Cortex of kidney (tissue), 1 donor: Measurements from ENCODE around the gene DPM2.

Experiments used
- DNase-seq: peaks from one replicate; lab custom pipeline; 2025; lab: John Stamatoyannopoulos, UW

Gene DPM2

DNA sequence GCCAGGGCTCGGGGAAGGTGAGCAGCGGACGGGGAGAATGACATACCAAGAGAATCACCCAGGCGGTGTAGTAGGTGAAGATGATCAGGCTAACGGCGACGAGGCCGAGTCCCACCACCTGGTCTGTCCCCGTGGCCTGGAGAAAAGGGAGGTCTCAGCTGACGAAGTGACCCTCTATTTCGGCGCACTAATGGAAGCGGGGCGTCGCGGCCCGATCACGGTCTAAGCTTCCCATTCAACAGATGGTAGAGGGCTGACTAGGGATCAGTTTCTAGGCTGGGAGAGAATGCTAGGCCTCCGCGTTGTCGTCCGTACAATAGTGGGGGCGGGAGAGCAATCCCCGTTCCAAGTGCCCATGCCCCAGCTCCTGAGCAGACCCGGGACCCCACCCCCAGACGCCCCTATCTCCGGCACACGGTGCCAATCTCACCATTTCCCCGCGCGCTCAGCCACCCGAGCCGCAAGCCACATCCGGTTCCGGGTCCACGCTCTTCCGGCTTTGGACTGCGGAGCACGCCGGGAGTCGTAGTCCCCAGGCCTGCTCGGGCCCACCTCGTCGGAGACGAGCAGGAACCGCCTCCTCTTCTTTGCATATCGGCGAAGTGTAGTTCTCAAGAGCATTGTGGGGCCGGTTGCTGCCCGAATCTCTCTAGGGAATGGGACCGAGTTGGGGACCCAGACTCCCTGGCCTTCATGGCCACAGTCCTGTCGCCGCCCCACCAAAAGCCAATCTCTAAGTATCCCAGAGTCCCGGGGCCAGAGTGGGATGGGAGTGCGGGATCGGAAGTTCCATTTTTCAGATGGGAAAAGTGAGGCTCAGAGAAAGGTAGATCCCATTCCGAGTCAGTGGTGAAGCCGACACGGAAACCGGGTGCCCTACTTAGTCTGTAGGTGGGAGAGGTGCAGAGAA lies at the start of gene DPM2:
Gene DPM2, minus strand, starts transcription at position 467 of the 910 bp plus-strand sequence. Its CDS starts 34 bp downstream, at position 433.
- DNase-seq = no peak

GRCh38 chr9:127987103-127987614 lies 49.5 kb upstream of the DPM2 start:
- no peak for DNase-seq

- DNase-seq = no peak
Measured at GRCh38 chr9:127985011-127985410, 47.4 kb upstream of the DPM2 start.

DNA sequence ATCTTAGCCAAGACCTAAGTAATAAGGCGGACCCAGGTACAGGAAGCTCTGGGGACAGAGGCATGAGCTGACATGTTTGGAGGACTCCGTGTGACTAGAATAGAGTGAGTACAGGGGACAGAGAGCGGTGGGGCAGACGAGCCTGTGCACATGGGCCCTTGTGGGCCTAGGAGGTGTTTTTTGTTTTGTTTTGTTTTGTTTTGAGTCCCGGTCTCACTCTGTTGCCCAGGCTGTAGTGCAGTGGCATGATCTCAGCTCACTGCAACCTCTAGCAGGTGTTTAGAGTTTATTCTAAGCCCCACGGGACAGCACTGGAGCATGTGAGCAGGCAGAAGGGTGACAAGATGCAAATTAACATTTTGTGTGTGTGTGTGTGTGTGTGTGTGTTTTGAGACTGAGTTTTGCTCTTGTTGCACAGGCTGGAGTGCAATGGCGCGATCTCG lies 46.2 kb upstream of the DPM2 start:
- no peak for DNase-seq

- DNase-seq = no peak
Measured at GRCh38 chr9:127982912-127983311, 45.3 kb upstream of the DPM2 start.

- no peak for DNase-seq
Measured at GRCh38 chr9:127981559-127982121, 44.0 kb upstream of the DPM2 start.

DNA sequence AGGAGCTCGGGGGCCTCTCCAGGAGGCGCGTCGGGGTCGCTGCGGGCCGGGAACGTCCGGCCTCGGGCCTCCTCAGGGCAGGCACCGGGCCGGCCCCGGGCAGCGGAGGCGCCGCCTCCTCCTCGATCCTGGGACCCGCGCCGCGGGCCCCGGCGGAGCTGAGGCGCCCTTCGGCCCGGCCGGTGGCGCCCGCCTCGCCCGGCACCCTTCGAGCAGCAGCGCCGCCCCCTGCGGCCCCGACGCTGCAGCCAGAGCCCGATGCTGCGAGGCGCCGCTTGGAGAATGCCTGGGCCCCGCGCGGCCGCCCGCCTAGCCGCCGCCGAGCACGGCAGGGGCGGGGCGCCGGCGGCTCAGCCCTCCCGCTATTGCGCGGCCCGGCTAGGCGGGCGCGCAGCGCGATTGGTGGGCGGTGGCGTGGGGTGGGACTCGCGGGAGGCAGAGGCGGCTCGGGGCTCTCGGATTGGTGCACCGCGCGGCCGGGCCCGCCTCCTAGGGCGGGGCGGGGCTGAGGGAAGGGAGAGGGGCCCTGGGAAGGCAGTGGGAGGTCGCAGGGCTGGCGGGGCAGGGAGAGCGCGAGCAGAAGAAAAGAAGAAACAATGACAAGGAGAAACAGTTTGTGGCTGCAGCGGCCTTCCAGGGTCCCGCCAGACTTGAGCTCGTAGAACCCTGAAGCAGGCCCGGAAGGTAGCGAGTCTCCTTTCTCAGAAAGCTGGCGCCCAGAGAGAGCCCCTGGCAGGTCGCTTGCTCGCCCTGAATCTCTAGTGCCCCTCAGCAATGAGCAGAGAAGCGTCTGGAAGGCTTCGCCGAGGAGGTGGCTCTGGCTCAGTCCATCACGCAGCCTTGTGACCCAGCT lies 43.3 kb upstream of the DPM2 start, which contains the start of gene EEIG1:
Gene EEIG1, minus strand, starts transcription at position 284 of the 853 bp plus-strand sequence. CDS start 852 bp downstream, outside the sequence.
- DNase-seq = no peak

- DNase-seq = no peak
Measured at GRCh38 chr9:127980060-127980705, 42.5 kb upstream of the DPM2 start.

DNA sequence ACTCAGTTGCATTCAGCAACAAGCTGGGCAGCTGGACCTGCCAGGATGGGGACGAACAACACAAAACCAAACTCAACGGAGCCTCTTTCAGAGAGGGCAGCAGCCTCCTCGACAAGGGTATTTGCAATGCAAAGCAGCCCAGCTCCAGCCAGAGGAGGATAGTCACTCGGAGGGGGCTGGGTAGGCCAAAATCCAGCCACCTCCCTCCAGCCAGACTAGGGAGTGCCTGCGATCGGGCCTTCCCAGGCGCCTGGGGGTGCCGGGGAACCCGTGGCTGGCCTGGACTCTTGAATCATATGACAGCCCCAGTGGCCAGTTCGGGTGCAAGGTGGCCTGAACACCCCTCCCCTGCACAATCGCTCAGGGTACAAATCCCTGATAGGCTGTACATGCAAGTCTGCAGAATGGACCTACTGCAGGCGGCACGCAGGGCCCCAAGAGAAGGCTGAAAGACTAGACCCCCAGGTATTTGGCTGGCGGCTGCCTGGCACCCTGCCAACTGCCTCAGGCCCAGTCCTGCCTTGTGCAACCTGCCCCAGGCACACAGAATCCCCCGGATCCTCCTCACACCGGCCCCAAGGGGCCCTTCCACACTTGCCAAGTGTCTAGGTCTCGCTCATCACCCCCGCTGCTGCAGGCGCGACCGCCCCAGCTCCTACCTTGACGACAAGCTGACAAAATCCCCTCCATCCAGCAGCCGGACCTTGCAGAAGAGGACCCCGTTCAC lies 41.8 kb upstream of the DPM2 start:
- no peak for DNase-seq

GRCh38 chr9:127979015-127979332 lies 41.3 kb upstream of the DPM2 start:
- no peak for DNase-seq

DNA sequence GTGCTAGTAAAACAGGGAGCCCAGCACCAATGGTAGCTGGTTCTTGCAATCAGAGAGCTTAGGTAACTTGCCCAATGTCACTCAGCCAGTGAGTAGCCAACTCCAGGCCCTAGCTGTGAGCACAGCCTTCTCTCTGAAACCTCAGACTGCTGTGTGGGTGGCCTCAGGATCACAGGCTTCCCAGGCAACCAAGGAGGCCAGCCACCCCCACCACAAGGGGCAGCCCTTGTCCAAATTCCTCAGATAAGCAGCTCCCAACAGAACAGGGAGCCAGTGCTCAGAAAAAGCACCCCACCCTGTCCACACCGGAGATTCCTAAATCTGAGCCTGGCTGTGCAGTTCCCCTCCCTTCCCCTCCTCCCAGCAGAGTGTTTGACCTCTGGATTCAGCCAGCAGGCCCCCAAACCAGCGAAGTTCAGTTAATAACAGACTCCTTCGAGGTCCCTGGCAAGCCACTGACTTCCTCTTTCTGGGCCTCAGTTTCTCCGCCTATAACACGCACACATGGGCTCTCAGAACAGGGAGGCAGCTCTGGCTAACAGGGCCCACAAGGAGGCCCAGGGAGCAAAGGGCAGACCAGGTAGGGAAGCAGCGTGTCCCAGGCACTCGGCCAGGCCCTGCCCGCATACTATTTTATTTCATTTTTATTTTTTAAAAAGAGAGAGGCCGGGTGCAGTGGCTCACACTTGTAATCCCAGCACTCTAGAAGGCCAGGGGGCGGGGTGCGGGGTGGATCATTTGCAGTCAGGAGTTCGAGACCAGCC lies 40.4 kb upstream of the DPM2 start:
- no peak for DNase-seq

DNA sequence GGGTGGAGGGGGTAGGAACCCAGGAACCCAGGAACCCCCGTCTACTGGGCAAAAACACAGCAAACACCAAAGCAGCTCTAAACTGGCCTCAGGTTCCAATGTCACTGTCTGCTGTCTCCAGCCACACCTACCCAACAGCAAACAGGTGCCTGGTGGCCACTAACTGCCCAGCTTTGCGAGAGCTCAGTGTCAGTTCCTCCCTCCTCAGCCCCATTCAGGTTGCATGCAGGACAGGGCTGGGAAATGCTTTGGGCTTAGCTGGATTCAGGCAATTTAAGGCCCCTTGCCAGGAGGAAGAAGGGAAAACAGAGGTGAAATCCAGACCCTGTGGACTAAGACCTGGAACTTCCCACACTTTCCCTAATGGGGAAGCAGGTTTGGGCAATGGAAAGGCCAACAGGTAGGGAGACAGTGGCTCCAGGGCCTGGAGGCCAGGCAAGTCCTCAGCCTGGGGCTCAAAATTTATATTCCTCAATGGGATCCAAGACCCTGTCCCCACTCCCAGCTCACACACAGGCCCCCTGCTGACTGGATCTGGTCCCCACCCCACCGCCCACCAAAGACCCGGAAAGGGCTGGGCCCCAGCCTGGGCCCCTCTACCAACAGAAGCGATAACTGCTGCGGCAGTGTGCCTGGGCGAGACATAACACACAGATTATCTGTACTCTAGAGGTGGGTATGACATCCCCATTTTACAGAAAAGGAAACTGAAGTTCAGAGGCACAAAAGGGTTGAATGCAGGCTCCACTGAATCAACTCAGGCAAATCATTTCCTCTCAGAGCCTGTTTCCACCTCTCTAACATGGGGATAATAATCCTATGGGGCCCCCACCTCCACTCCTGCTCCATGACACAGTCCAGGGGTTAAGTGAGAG lies 39.6 kb upstream of the DPM2 start:
- no peak for DNase-seq

DNA sequence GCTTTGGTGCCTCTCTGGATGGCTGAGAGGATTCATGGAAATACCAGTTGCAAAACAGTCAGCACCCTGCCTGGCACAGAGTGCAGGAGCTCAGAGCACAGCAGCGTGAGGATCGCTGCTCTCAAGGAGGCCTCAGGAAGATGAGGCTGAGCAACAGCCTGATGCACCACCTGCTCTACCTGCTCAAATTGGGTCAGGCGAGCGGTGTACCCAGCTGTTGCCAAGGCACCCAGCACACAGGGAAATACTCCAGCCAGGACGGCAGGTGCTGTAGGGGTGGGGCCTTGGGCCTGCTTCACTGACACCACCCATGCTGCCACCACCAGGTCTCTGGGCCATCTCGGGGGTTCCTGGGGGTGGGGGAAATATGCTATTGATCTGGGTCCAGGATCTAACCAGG lies 38.8 kb upstream of the DPM2 start:
- no peak for DNase-seq

DNA sequence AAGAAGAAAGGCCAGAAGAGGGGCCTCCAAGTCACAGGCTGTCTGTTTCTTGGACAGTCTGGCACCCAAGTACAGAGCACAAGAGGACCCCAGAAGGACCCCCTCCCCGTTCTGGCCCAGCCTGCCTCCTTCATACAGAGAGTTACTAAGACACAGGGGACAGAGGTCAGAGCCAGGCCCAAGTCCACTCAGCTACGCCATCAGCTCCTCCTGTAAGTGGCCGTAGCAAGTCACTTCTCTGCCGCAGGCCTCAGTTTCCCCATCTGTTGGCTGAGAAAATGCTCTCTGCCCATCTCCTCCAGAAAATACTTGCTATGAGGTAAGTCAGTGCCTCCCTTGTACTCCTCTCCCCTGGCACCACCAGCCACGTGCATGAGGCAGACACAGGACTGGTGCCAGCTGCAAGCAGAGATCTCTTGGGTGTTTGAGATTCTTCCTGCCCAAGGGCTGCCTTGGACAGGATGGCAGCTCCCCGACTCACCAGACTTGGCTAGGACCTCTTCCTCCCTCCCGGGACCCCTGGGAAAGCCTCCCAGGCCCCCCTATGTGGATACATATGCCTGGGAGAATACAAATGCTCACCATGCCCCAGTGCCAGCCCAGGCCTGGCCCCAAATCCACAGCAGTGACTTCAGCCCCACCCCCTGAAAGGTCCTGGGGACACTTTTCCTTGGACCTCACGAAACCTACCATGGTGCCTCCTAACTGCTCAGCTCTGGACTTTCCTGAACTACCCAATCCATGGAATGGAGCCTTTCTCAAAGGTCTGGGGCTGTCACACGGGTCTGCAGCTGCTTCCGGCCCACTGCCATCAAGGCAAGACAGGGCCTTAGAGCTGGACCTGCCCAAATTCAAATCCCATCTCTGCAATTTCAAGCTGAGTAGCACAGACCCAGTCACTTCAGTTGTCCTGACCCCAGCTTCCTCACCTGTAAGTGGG lies 38.0 kb upstream of the DPM2 start:
- no peak for DNase-seq

DNA sequence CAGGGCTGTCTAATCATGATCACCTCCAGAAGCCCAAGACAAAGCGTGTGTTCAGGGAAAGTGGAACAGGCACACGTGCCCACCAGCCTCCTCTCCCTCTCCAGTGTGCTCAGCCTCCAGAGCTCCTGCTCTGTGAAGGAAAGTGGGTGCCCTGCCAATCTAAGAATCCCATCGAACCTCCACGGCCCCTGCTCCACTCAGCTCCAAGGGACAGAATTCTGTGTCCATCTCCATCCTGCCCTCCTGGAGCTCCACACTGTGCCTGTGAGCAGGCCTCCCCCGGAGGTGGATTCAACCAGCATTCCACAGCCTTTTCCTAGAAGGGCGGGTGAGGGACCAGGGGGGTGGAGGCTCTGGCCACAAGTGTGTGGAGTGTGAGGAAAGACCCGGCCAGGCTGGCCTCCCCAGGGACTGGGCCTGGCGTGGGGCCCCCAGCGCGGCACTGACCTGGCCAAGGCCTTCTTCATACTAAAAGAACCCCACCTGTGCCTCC lies 37.2 kb upstream of the DPM2 start:
- DNase-seq = no peak

- no peak for DNase-seq
Measured at GRCh38 chr9:127974001-127974768, 36.5 kb upstream of the DPM2 start.
